Fibroblast of pulmonary artery (primary cell): ENCODE measurements around the gene ZBTB7B.
A peak's percentile ranks its signal among the peaks of the same experiment; 100 is the strongest.
"Not testable (repeated sequence)": the region's sequence is repeated elsewhere in the genome, so short reads cannot be mapped to it uniquely, and the experiment has no call there.

ENCODE experiments used
- DNase-seq: peaks from one replicate; pipeline ENCODE4 v3.0.0-alpha.2; 2010; ENCODE audit warnings: low read depth
- H3K4me3 ChIP-seq: replicated peaks from 2 replicates; pipeline ENCODE4 v1.5.1; 2011; ENCODE audit warnings: low read depth, mild to moderate bottlenecking, control low read depth, low read length, moderate library complexity
- TF ChIP-seq, protein P1 (sequence below): IDR thresholded peaks from 2 replicates; pipeline ENCODE4 v1.5.1; 2011; ENCODE audit warnings: mild to moderate bottlenecking, control low read depth, low read length, inconsistent platforms; ENCODE audit errors: missing control alignments

ZBTB7B gene

DNA sequence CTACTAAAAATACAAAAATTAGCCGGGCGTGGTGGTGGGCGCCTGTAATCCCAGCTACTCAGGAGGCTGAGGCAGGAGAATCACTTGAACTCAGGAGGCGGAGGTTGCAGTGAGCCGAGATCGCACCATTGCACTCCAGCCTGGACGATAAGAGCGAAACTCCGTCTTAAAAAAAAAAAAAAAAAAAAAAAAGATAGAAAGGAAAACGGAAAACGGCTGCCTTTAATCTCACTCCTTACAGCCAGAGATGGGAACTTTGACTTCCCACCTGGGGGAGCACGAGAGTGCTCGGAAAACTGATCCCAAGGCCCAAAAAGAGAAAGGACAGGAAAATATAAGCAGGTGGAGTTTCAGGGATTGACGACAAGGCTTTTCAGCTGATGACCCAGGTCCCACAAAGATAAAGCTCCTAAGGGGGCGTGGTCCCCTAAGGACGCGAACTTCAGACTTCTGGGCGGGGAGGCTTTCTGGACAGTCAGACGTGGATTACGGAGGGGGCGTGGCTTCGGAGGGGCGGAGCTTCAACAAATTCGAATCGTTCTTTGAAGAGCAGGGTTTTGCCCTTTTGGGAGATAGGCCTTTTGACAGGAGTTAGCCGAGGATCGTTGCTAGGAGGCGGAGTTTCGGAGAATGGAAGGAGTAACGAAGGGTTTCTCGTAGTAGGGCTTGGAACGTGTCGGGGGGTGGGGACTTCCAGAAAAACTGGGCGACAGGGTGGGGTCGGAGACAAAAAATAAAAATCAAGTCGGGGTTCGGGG lies 29.1 kb upstream of the ZBTB7B start:
- H3K4me3 ChIP-seq: peak overlapping the region; percentile 83
- TF ChIP-seq, protein P1, sequence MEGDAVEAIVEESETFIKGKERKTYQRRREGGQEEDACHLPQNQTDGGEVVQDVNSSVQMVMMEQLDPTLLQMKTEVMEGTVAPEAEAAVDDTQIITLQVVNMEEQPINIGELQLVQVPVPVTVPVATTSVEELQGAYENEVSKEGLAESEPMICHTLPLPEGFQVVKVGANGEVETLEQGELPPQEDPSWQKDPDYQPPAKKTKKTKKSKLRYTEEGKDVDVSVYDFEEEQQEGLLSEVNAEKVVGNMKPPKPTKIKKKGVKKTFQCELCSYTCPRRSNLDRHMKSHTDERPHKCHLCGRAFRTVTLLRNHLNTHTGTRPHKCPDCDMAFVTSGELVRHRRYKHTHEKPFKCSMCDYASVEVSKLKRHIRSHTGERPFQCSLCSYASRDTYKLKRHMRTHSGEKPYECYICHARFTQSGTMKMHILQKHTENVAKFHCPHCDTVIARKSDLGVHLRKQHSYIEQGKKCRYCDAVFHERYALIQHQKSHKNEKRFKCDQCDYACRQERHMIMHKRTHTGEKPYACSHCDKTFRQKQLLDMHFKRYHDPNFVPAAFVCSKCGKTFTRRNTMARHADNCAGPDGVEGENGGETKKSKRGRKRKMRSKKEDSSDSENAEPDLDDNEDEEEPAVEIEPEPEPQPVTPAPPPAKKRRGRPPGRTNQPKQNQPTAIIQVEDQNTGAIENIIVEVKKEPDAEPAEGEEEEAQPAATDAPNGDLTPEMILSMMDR: peak; percentile 29
- DNase-seq: peak; percentile 98

DNA sequence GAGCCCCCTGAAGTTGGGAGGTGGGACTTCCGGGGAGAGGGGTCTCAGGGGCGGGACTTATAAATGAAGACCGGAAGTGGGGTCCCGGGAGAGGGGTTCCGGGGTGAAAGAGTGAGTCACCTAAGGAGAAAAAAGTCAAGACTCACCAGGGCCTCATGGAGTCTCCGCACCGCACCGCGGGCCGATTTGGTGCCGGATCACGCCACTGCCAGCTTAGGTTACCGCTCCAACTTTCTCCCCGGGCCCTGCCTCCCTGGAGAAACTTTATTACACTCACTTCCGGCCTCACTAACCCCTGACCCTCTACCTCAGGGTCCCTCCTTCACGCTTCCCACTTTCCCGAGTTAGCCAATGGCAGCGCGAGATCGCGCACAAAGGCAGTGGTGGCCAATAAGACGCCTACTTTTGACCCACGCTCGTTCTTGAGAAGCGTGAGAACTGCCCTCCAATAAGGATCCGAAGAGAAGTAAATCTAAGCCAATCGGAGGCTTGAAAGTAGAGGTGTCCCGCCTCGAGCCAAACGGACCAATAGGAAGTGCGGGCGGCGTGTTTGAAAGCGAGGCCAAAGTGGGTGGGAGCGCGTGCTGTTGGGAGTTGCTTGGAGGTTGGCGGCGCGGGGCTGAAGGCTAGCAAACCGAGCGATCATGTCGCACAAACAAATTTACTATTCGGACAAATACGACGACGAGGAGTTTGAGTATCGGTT lies 28.3 kb upstream of the ZBTB7B start, which contains the start of gene CKS1B:
Gene CKS1B (plus strand): TSS at position 580 of the 706 bp plus-strand sequence. CDS start 65 bp downstream, at position 645.
- peak; percentile 100 for DNase-seq
- TF ChIP-seq, protein P1: no peak
- peak within 1 kb of the TSS; percentile 83 for H3K4me3 ChIP-seq

- peak; percentile 97 for DNase-seq
- peak overlapping the region; percentile 83 for H3K4me3 ChIP-seq
- TF ChIP-seq, protein P1: no peak
Measured at GRCh38 chr1:154974808-154975408, 27.7 kb upstream of the ZBTB7B start.

- DNase-seq: peak; percentile 61
- TF ChIP-seq, protein P1: no peak
- peak overlapping the region; percentile 83 for H3K4me3 ChIP-seq
Measured at GRCh38 chr1:154975409-154976059, 27.1 kb upstream of the ZBTB7B start.

- not testable (repeated sequence) for H3K4me3 ChIP-seq
Measured at GRCh38 chr1:154977762-154978161, 24.8 kb upstream of the ZBTB7B start.

DNA sequence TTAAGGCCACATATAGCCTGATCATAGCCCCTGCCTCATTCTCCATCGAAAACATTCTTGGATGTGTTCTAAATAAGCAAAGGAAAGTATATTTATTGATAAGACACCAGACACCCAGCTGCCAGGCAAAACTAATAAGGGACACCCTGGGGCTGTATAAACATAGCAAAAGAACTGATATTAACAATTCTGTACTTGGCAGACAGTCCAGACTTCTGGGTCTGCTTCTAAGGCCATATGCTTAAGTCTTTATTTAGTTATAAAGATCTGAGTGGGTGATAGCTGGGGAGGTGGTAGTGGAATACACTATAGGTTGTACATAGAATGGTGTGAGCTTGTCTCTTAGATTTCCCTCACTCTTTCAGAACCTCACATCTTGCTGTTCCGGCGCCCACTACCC lies 24.2 kb upstream of the ZBTB7B start:
- no peak overlapping the region for H3K4me3 ChIP-seq
- TF ChIP-seq, protein P1: no peak
- DNase-seq: no peak

More at GRCh38 chr1:154977762-154978161, 24.8 kb upstream of the ZBTB7B start:
- not testable (repeated sequence) for DNase-seq

DNA sequence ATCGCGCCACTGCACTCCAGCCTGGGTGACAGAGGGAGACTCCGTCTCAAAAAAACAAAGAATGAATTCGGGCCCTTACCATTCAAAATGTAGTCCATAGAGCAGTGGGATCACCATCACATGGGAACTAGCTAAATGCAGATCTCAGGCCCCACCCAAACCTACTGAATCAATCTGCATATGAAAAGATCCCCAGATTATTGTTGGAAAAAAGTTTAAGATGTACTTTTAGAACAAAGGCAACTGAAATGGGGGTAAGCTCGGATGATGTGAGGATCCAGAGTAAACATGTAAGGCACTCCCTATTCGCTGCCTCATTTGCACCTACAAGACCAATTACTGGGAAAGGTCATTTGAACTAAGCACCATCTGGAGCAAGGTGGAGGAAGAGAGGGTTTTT lies 20.3 kb upstream of the ZBTB7B start:
- no peak for DNase-seq
- TF ChIP-seq, protein P1: no peak
- peak overlapping the region; percentile 99 for H3K4me3 ChIP-seq
